K562 (cell line): ENCODE data around the gene NEDD4L. TPM values are rescaled to one million over a fixed set of nuclear protein-coding genes. Genes with fewer than 3 reads are reported as not detected.
A peak's percentile ranks its signal among the peaks of the same experiment; 100 is the strongest.

Experiments used
- HMG20B ChIP-seq: fragments of 250-450 bp; sonication (Bioruptor Pico); IDR thresholded peaks from 2 replicates; pipeline ENCODE4 v1.5.0; 2021; ENCODE audit warnings: mild to moderate bottlenecking
- MCM7 ChIP-seq, 2 experiments: fragments of 450-650 bp; IDR thresholded peaks; 2 replicates each; pipeline ENCODE4 v1.6.1; 2016 to 2018
- MYC ChIP-seq, 2 experiments: fragments of 250-450 bp in 1 of 2; sonication (Bioruptor Pico) in 1 of 2; IDR thresholded peaks; 2 replicates each; pipeline versions ENCODE4 v1.5.1 to v1.6.1; 2012 to 2021; ENCODE audit warnings: low read depth in 2 of 2, borderline replicate concordance in 1 of 2, improper control_type of control experiment in 1 of 2, low read length in 1 of 2, mild to moderate bottlenecking in 1 of 2, moderate library complexity in 1 of 2
- NCOA1 ChIP-seq: fragments of 450-650 bp; IDR thresholded peaks from 2 replicates; pipeline ENCODE4 v1.6.1; 2016; ENCODE audit warnings: low read depth
- NONO ChIP-seq, 2 experiments: fragments of 200-400 bp in 1 of 2; fragments of 450-650 bp in 1 of 2; formaldehyde crosslinking in 1 of 2; IDR thresholded peaks; 2 replicates each; pipeline ENCODE4 v1.6.1; 2017; ENCODE audit warnings: low read depth in 2 of 2, mild to moderate bottlenecking in 2 of 2, moderate library complexity in 2 of 2, low read length in 1 of 2
- ZNF146 ChIP-seq: IDR thresholded peaks from one replicate; pipeline ENCODE4 v1.6.1; 2018; ENCODE audit warnings: missing compliant biosample characterization; ENCODE audit not compliant: unreplicated experiment
- ZNF79 ChIP-seq: fragments of 250-450 bp; sonication (Bioruptor Pico); IDR thresholded peaks from 2 replicates; pipeline ENCODE4 v1.4.0; 2020; ENCODE audit warnings: low read depth, mild to moderate bottlenecking, moderate library complexity
- polyA plus RNA-seq, 8 experiments: library from polyadenylated mRNA; depleted of rRNA in 4 of 8; stranded (reverse) in 5 of 8; unstranded in 3 of 8; fragments of >200 nt; fragmentation: Nextera tagmentation in 2 of 8; fragmentation: Illumina TruSeq in 1 of 8; extraction: Ambion mirVana in 2 of 8; extraction: Trizol in 1 of 8; gene quantifications; 2 replicates each; pipeline versions ENCODE4 v1.2.1 to v1.2.3, GENCODE V29; 2011 to 2014; ENCODE audit warnings: inconsistent platforms in 1 of 8, missing spikeins in 1 of 8
- total RNA-seq, 7 experiments: library from RNA; depleted of rRNA in 6 of 7; stranded (reverse); fragments of >200 nt in 6 of 7; fragmentation: Illumina TruSeq in 2 of 7; extraction: Trizol in 2 of 7; gene quantifications; 2 replicates each; pipeline versions ENCODE4 v1.2.1 to v1.2.3, GENCODE V29; 2011 to 2021; ENCODE audit warnings: low replicate concordance in 1 of 7
- TF ChIP-seq, protein P1 (sequence below): fragments of 200-600 bp; sonication (generic); IDR thresholded peaks from one replicate; pipeline ENCODE4 v1.6.1; 2012; ENCODE audit warnings: mild to moderate bottlenecking, low read depth, low read length, inconsistent platforms
- TF ChIP-seq, protein P2 (sequence below): sonication (generic); formaldehyde crosslinking; IDR thresholded peaks from 2 replicates; pipeline ENCODE4 v1.8.0; 2022; ENCODE audit warnings: mild to moderate bottlenecking, missing genetic modification reagents
- TF ChIP-seq, protein P3 (sequence below): fragments of 250-450 bp; sonication (Bioruptor Pico); IDR thresholded peaks from 2 replicates; pipeline ENCODE4 v1.4.0; 2020; ENCODE audit warnings: mild to moderate bottlenecking, moderate library complexity

The NEDD4L gene
- total and polyA plus RNA-seq, 9 of the 15 experiments (the other 6 are each of a cell fraction or from before 2014, with no cell fraction given): 8.1 to 33.4 (median 19.9) TPM

GRCh38 chr18:58044370-58045241 lies 580 bp downstream of the NEDD4L start (continued):
- TF ChIP-seq, protein P1, sequence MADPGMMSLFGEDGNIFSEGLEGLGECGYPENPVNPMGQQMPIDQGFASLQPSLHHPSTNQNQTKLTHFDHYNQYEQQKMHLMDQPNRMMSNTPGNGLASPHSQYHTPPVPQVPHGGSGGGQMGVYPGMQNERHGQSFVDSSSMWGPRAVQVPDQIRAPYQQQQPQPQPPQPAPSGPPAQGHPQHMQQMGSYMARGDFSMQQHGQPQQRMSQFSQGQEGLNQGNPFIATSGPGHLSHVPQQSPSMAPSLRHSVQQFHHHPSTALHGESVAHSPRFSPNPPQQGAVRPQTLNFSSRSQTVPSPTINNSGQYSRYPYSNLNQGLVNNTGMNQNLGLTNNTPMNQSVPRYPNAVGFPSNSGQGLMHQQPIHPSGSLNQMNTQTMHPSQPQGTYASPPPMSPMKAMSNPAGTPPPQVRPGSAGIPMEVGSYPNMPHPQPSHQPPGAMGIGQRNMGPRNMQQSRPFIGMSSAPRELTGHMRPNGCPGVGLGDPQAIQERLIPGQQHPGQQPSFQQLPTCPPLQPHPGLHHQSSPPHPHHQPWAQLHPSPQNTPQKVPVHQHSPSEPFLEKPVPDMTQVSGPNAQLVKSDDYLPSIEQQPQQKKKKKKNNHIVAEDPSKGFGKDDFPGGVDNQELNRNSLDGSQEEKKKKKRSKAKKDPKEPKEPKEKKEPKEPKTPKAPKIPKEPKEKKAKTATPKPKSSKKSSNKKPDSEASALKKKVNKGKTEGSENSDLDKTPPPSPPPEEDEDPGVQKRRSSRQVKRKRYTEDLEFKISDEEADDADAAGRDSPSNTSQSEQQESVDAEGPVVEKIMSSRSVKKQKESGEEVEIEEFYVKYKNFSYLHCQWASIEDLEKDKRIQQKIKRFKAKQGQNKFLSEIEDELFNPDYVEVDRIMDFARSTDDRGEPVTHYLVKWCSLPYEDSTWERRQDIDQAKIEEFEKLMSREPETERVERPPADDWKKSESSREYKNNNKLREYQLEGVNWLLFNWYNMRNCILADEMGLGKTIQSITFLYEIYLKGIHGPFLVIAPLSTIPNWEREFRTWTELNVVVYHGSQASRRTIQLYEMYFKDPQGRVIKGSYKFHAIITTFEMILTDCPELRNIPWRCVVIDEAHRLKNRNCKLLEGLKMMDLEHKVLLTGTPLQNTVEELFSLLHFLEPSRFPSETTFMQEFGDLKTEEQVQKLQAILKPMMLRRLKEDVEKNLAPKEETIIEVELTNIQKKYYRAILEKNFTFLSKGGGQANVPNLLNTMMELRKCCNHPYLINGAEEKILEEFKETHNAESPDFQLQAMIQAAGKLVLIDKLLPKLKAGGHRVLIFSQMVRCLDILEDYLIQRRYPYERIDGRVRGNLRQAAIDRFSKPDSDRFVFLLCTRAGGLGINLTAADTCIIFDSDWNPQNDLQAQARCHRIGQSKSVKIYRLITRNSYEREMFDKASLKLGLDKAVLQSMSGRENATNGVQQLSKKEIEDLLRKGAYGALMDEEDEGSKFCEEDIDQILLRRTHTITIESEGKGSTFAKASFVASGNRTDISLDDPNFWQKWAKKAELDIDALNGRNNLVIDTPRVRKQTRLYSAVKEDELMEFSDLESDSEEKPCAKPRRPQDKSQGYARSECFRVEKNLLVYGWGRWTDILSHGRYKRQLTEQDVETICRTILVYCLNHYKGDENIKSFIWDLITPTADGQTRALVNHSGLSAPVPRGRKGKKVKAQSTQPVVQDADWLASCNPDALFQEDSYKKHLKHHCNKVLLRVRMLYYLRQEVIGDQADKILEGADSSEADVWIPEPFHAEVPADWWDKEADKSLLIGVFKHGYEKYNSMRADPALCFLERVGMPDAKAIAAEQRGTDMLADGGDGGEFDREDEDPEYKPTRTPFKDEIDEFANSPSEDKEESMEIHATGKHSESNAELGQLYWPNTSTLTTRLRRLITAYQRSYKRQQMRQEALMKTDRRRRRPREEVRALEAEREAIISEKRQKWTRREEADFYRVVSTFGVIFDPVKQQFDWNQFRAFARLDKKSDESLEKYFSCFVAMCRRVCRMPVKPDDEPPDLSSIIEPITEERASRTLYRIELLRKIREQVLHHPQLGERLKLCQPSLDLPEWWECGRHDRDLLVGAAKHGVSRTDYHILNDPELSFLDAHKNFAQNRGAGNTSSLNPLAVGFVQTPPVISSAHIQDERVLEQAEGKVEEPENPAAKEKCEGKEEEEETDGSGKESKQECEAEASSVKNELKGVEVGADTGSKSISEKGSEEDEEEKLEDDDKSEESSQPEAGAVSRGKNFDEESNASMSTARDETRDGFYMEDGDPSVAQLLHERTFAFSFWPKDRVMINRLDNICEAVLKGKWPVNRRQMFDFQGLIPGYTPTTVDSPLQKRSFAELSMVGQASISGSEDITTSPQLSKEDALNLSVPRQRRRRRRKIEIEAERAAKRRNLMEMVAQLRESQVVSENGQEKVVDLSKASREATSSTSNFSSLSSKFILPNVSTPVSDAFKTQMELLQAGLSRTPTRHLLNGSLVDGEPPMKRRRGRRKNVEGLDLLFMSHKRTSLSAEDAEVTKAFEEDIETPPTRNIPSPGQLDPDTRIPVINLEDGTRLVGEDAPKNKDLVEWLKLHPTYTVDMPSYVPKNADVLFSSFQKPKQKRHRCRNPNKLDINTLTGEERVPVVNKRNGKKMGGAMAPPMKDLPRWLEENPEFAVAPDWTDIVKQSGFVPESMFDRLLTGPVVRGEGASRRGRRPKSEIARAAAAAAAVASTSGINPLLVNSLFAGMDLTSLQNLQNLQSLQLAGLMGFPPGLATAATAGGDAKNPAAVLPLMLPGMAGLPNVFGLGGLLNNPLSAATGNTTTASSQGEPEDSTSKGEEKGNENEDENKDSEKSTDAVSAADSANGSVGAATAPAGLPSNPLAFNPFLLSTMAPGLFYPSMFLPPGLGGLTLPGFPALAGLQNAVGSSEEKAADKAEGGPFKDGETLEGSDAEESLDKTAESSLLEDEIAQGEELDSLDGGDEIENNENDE: no peak
- TF ChIP-seq NCOA1 (no peak), HMG20B (CRISPR knock-in tag) (no peak), MYC (IDR thresholded peaks at IDR 0.05; ENCODE audit: low read depth, low read length) (0 out of 2 replicates have a peak, but pooled peaks have one; percentile 2), MYC (CRISPR knock-in tag; IDR thresholded peaks at IDR 0.05; ENCODE audit: borderline replicate concordance, low read depth) (no peak), NONO (IDR thresholded peaks at IDR 0.05; ENCODE audit: low read depth in 2 of 2, low read length in 1 of 2) (0 out of 4 replicates have a peak, but pooled peaks of 1 of the 2 experiments have one; percentile 13), MCM7 (IDR thresholded peaks at IDR 0.05) (no peak), ZNF146 (CRISPR knock-in tag) (no peak), ZNF79 (no peak)
- TF ChIP-seq, protein P2, sequence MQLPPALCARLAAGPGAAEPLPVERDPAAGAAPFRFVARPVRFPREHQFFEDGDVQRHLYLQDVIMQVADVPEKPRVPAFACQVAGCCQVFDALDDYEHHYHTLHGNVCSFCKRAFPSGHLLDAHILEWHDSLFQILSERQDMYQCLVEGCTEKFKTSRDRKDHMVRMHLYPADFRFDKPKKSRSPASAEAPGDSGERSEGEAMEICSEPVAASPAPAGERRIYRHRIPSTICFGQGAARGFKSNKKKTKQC: no peak
- TF ChIP-seq, protein P3, sequence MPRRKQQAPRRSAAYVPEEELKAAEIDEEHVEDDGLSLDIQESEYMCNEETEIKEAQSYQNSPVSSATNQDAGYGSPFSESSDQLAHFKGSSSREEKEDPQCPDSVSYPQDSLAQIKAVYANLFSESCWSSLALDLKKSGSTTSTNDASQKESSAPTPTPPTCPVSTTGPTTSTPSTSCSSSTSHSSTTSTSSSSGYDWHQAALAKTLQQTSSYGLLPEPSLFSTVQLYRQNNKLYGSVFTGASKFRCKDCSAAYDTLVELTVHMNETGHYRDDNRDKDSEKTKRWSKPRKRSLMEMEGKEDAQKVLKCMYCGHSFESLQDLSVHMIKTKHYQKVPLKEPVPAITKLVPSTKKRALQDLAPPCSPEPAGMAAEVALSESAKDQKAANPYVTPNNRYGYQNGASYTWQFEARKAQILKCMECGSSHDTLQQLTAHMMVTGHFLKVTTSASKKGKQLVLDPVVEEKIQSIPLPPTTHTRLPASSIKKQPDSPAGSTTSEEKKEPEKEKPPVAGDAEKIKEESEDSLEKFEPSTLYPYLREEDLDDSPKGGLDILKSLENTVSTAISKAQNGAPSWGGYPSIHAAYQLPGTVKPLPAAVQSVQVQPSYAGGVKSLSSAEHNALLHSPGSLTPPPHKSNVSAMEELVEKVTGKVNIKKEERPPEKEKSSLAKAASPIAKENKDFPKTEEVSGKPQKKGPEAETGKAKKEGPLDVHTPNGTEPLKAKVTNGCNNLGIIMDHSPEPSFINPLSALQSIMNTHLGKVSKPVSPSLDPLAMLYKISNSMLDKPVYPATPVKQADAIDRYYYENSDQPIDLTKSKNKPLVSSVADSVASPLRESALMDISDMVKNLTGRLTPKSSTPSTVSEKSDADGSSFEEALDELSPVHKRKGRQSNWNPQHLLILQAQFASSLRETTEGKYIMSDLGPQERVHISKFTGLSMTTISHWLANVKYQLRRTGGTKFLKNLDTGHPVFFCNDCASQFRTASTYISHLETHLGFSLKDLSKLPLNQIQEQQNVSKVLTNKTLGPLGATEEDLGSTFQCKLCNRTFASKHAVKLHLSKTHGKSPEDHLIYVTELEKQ (CRISPR knock-in tag): no peak
